Stimulated activated CD8-positive, alpha-beta memory T cell treated with anti-CD3 and anti-CD28 coated beads, Interleukin-15, amount 100 ng/mL, for 4 hours (primary cell): ENCODE measurements around the gene SF3A1.

Source experiments
- DNase-seq, 2 donors: peaks; one replicate each; pipeline ENCODE4 v3.0.0-alpha.2; 2020; ENCODE audit warnings: low read depth in 2 of 2

The SF3A1 gene

DNA sequence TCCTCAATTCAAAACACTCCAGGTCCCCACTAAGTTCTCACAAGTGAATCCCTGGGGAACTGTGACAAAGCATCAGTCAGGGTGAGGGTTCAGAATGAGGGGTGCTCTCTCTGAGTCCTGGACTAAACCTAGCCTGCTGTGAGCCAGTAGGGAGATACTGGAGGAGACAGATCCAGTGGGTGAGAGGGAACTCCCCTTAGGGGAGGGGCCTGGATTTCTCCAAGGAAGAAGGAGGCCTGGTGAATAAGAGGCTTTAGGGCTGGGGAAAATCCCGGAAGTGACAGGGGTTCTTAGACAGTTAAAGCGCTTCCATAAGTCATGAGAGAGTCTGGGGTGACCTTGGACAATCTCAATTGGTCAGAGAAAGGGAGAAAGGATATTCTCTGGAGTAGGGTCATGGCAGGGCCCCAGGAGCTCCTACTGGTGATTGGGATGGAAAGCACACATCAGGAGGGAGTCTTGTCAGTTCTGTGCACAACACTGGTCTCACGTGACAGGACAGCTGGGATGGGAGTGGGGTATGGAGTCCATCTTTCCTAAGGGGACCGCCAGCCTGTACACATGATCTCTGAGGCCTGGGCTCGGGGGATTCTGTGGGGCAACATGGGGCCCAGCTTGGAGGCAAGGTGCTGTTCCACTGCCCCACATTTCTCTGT lies 31.5 kb downstream of the SF3A1 start:
- no peak for DNase-seq

DNA sequence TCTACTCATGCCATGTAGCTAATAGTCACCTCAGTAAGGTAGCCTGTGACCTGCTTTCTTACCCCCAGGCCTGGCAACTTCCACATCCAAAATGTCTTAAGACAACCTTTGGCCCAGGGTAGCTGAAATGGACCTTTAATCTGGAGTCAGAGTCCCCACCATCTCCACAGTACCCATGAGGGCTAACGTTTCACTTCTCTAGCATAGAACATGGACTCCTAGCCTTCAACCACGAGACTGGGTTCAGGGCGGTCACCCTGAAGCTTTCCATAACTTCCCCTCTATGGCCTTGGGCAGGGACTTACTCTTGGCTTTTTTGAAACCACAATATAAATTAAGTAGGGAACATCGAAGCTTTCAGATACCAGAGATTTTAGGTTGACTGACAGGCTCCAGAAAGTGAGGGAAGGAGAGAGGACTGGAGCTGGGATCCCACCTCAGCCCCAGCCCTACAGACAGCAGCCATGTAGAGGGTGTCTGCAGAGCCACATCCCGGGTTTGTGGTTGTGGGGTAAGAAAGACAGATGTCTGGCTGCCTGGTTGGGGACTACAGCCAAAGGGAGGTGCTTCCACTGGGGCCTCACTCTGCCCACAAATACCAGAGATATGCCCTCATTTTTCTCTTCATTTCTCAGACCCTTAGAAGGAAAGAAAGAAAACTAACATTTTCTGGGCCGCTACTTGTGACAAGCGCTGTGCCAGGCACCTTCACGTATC lies 32.5 kb downstream of the SF3A1 start:
- no peak for DNase-seq

GRCh38 chr22:30323246-30323645 lies 33.4 kb downstream of the SF3A1 start:
- no peak for DNase-seq

DNA sequence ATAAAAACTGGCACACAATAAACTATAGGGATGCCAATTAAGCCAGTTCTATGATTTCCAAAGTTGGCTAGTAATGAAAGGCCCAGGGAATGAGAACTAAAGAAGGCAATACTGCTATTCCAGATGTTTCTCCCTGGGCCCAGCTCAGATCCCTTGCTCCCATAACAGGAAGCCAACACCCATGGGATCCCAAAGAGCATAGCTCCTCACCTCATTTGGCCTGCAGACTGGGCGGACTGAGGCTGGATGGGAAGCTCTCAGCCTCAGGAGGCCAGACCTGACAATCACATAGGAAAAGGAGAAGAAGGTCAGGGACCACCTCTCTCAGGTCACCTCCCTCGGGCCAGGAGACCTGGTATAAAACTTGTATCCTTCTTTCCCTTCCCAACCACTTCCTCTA lies 35.2 kb downstream of the SF3A1 start:
- no peak for DNase-seq

DNA sequence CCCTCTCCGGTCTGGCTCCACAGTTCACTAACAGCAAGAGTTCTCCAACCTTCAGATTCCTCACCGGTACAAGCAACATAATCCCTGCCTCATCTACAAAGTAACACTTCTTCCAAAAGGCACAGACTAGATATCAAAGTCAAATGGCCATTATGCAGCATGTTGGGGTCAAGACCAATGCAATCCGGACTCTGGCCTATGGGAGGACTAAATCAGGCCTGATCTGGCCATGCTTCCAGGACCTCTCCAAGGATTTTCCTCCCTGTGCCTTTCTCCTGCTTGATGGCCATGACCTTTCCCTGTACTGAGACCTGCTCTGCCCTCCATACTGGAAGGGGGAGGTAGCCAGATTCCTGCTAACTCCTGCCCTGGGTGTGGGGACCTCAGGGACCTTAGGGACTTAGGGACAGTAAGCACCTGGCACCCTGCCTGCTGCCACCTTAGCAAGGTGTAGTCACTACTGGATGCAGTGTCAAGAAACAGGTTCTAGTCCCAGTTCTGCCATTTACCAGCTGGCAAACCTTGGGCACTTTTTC lies 36.6 kb downstream of the SF3A1 start:
- DNase-seq: no peak

DNA sequence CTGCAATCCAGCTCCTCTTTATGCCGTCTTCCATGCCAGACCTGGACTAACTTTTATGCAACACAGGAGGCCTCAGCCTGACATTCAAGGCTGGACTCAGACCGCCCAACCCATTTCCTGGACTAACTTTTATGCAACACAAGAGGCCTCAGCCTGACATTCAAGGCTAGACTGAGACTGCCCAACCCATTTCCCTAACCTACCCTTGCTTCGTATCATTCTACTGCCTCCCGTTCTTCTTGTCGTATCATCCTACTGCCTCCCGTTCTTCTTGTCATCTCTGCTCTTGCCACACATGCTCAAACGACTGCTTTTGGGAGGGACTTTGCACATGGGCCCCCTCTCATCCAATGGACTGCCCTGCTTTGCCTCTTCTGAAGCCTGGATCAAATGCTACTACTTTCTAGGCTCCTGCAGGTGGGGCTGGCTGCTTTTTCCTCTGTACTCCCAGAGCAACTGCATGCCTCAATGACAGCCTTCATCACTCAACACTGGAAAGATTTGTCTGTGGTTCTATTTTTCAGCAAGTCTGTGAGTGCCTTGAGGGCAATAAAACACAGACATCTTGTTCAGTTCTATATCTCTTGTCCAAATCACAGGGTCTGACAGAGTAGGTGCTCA lies 37.8 kb downstream of the SF3A1 start:
- DNase-seq: no peak

GRCh38 chr22:30317778-30318177 lies 38.9 kb downstream of the SF3A1 start:
- DNase-seq: no peak

DNA sequence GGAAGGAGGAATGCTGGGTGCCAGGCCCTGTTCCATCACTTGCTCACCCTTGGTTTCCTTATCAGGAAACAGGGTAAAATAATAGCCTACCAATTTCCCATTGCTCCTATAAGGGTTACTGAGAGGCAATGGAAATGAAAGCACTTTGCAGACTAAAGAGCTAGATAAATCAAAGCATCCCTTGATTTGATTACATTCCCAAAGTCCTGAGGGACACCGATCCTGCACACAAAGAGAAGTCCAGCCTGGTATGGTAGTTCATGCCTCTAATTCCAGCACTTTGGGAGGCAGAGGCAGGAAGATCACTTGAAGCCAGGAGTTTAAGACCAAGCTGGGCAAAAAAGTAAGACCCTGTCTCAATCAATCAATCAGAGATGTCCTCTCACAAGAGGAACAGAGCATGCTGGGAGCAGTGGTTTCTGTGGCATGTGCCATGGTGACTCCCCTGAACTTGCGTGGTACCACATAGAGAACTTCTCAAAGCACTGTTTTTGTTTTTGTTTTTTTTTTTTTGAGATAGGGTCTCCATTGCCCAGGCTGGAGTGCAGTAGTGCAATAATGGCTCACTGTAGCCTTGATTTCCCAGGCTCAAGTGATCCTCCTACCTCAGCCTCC lies 40.6 kb downstream of the SF3A1 start:
- DNase-seq: no peak

DNA sequence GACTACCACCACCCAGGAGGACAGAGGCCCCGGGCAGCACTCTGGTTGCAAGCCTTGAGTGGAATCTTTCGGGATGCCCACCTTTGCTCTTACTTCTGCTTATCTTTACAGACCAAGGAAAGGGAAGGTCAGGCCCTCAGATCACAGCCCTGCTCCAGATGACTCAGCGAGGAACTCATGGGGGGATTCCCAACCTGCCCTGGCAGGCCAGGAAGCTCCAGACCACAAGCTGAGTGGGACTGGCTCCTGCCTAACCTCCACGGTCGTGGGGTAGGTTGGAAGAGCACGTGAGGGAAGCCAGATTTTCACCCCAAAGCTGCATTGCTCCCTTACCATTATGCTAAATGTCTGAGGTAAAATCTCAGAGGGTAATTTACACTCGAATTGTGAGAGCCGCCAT lies 41.8 kb downstream of the SF3A1 start:
- peak in 1 of 2 donors; percentile 31 for DNase-seq

- no peak for DNase-seq
These were observed 42.9 kb downstream of the SF3A1 start for GRCh38 chr22:30313527-30314363.

DNA sequence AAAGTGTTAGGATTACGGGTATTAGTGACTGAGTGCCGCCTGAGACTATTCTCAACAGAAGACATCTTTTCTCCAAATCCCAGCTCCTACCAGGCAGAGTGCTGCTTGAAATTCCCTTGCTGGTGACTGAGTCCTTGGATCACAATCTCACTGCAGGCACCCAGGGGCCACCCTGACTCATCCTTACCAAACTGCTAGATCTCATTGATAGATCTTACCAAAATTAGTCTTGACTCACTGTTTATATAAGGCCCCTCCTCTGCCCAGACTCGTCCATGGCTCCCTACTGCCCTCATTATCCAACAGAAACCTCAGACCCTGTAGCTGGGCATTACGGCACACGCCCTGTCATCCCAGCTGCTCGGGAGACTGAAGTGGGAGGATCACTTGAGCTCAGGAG lies 44.6 kb downstream of the SF3A1 start:
- DNase-seq: no peak

DNA sequence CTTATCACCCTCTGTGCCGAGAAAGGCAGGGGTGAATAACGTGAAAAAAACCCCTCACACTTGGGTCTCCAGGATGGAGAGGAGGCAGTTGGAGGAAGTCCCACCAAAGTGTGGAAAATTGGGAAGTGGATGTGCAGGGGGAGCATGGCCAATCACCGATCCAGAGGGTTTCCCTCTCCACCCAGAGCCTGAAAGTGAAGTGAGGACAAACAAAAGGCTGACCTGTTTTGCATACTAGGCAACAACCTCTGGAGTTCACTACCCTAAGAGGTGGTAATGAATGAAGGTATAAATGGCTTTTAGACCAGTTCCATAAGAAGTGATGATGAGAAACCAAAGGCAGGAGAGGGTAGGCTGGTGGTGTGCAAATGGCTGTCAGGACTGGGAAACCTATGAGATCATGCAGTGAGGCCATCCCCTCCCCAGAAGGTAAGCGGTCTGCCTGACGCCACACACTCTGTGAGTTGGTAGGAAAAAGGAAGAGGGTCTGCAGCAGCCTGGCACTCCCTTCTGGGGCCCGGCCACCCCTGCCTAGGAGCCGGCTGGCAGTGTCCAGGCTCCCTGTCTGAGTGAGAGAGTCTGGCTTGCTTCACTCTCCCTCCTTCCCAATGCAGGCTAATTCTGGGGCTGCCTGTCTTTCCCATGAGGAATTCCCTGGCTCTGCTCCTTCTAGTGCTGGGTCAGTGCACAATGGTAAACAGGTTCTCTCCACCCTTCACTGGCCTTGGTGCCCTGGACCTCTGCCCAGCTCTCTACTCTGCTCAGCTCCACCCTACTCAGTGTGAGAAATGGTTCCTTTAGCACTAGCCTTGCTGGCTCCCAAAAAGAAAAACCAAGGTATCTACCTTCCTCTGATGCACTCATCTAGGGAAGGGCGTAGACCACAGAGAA lies 45.6 kb downstream of the SF3A1 start:
- no peak for DNase-seq

GRCh38 chr22:30309951-30310741 lies 46.5 kb downstream of the SF3A1 start:
- DNase-seq: no peak

DNA sequence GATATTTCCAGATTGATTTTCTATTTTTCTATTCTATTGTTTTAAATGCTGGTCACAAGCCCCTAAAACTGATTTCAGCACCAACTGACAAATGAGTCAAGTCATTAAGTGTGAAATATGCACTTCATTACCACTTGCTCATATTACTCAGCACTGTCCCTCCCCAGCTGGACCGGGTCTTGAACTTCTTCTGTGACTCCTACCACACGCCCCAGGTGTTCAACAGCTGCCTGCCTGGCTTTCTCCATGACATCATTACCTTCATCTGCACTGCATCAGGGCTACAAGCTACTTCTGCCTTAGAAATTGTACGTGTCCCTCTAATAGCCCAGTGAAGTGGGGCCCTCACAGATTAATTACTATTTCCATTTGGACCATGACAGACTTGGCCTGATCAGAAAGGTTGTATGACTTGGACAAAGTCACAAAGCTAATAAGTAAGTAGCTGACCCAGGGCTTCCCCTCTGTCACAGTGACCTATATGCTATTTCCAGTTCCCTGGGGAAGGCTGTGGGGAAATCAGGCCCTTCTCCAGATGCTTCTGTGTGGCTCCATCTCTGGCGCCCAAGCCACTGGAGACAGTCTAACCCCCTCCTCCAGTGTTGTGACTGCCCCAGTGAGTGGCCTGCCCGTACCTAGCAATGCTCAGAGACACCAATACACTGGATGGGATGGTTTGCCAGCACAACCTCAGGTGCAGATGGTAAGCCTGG lies 48.0 kb downstream of the SF3A1 start:
- no peak for DNase-seq

GRCh38 chr22:30308093-30308492 lies 48.6 kb downstream of the SF3A1 start:
- DNase-seq: no peak

GRCh38 chr22:30307041-30307574 lies 49.6 kb downstream of the SF3A1 start:
- no peak for DNase-seq

DNA sequence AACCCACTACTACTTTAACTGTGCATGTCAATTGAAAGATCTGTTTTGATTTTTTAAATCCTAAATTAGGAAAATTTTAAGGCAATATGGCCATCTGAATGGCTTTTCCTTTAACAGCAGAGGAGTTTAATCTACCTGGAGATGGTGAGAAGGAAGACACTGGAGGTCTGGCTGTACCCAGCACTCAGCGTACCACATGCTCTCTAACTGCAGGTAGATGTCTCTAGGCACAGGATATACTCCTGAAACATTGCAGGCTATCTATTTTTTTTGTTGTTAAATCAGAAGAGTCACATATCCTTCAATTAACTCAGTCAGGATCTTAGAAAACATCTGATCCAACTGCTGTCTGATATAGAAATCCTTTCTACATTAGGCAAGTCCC lies 50.1 kb downstream of the SF3A1 start:
- DNase-seq: no peak

GRCh38 chr22:30305906-30306626 lies 50.6 kb downstream of the SF3A1 start:
- no peak for DNase-seq
